Measurements from ENCODE around the gene SPAG9.

GRCh38 chr17:50981279-50981678 is 139.4 kb downstream of the SPAG9 start:
- TF ChIP-seq CTCF (IDR thresholded peaks at IDR 0.05) (no peak), REST (IDR thresholded peaks at IDR 0.05; ENCODE audit: insufficient read depth in 1 of 2, low read depth in 2 of 2, low read length in 1 of 2) (no peak)

Measured in Panc1 (cell line).